ENCODE measurements around the gene CACNA1C. TPM values are rescaled to one million over a fixed set of nuclear protein-coding genes. Genes with fewer than 3 reads are reported as not detected.

Gene CACNA1C
- total and polyA plus RNA-seq, 2 of the 4 experiments (the other 2 are of a cell fraction) = 1.6 to 2.6 TPM

GRCh38 chr12:2624543-2625288 lies 571.9 kb downstream of the CACNA1C start:
- H2BK120ac ChIP-seq (ENCODE audit: low read depth, low read length) = no peak overlapping the region
- POLR2A ChIA-PET (ENCODE audit: unreplicated experiment) = no interaction called here
- no peaks in the 10 kb centered on the region for H3K79me1 ChIP-seq (ENCODE audit: low read depth in 1 of 2, low read length in 2 of 2)
- H3K4me2 ChIP-seq (ENCODE audit: low read depth, low read length) = no peak overlapping the region
- CTCF ChIA-PET = no interaction called here
- no peak overlapping the region for H3K4me3 ChIP-seq (ENCODE audit: insufficient read depth, low read depth, low read length)
- in situ Hi-C loops (cut with MboI; ENCODE audit: low sequenced_read_pairs) (no loop called here), dilution Hi-C loops (cut with HindIII; ENCODE audit: low sequenced_read_pairs, unreplicated experiment) (no loop called here), intact Hi-C loops (cut with micrococcal nuclease) (no loop called here)
- H3K9me3 ChIP-seq (ENCODE audit: control insufficient read depth, insufficient read depth, low read length) = no peaks in the 10 kb centered on the region
- ATAC-seq (ENCODE audit: low read depth) (peak; percentile 68; the same call in 1 of the 2 replicates), DNase-seq (peak; percentile 59)
- H2AFZ ChIP-seq (replicated peaks; ENCODE audit: low read length, poor library complexity) = no peak overlapping the region
- H3K36me3 ChIP-seq (ENCODE audit: control insufficient read depth, insufficient read depth, low read length) = peaks cover 13% of the 10 kb centered on the region
- H2AK5ac ChIP-seq (ENCODE audit: low read depth, low read length) = no peak overlapping the region
- H2AK9ac ChIP-seq (replicated peaks; ENCODE audit: low read depth, low read length, poor library complexity) = no peak overlapping the region
- H4K91ac ChIP-seq (ENCODE audit: insufficient read depth, low read depth, low read length) = no peak overlapping the region
- H2BK20ac ChIP-seq (ENCODE audit: low read depth, low read length) = no peak overlapping the region
- H4K8ac ChIP-seq (ENCODE audit: low read depth in 2 of 2, low read length in 2 of 2) = no peak overlapping the region
- no peak overlapping the region for H3K27ac ChIP-seq (ENCODE audit: insufficient read depth, low read length)
- no peak overlapping the region for H2BK5ac ChIP-seq (ENCODE audit: low read depth, low read length, poor library complexity, severe bottlenecking)
- H2BK15ac ChIP-seq (ENCODE audit: low read depth, low read length) = no peak overlapping the region
- H3K9me1 ChIP-seq (ENCODE audit: insufficient read depth, low read length) = no peaks in the 10 kb centered on the region
- TF ChIP-seq USF2 (IDR thresholded peaks at IDR 0.05; ENCODE audit: low read depth, low read length) (no peak), CTCF (conservative IDR thresholded peaks at IDR 0.05; ENCODE audit: low read depth, low read length) (peak; percentile 50), ELK1 (IDR thresholded peaks at IDR 0.05; ENCODE audit: borderline replicate concordance, low read depth, low read length) (no peak), CHD1 (IDR thresholded peaks at IDR 0.05; ENCODE audit: low read depth, low read length) (no peak), BHLHE40 (IDR thresholded peaks at IDR 0.05; ENCODE audit: low read depth, low read length) (no peak), CEBPB (IDR thresholded peaks at IDR 0.05; ENCODE audit: low read depth, low read length) (no peak), SMC3 (IDR thresholded peaks at IDR 0.05; ENCODE audit: low read depth, low read length) (peak; percentile 39; the same call in 1 of the 2 replicates), FOS (IDR thresholded peaks at IDR 0.05; ENCODE audit: low read depth, low read length) (no peak), POLR2A (IDR thresholded peaks at IDR 0.05; ENCODE audit: low read depth, low read length) (no peak), RCOR1 (IDR thresholded peaks at IDR 0.05; ENCODE audit: insufficient replicate concordance, low read length) (no peak), RAD21 (IDR thresholded peaks at IDR 0.05; ENCODE audit: low read length) (peak; percentile 43), MAZ (IDR thresholded peaks at IDR 0.05; ENCODE audit: borderline replicate concordance, low read depth, low read length) (no peak), NFE2L2 (IDR thresholded peaks at IDR 0.05; ENCODE audit: low read depth, low read length) (no peak), MAFK (IDR thresholded peaks at IDR 0.05; ENCODE audit: low read depth, low read length) (peak; percentile 76), MXI1 (IDR thresholded peaks at IDR 0.05; ENCODE audit: borderline replicate concordance, low read depth, low read length) (no peak)
- no peak overlapping the region for H3K23ac ChIP-seq (ENCODE audit: low read depth, low read length)
- no peaks in the 10 kb centered on the region for H3K4me1 ChIP-seq (ENCODE audit: control insufficient read depth, insufficient read depth, low read length)
- no peak overlapping the region for H4K5ac ChIP-seq (ENCODE audit: low read depth, low read length)
- BruUV-seq (replicated peaks) = no TSS peak
- H3K4ac ChIP-seq (ENCODE audit: low read depth, low read length) = no peak overlapping the region
- WGBS, 2 experiments (ENCODE audit: extremely low coverage in 2 of 2, insufficient read length in 1 of 2) = 82% methylated on average over 8 of the region's 19 CpGs; no CpG with 5 or more reads in 1 of the 2 experiments
- H4K20me1 ChIP-seq (ENCODE audit: insufficient read depth, low read length) = no peaks in the 10 kb centered on the region
- no peak overlapping the region for H3K9ac ChIP-seq (ENCODE audit: low read depth, low read length)
- no peaks in the 10 kb centered on the region; the same call in 1 of the 2 replicates for H3K27me3 ChIP-seq (ENCODE audit: control insufficient read depth, insufficient read depth, low read length)
- no peak overlapping the region for H3K56ac ChIP-seq (ENCODE audit: extremely low read depth, insufficient read depth, low read length)
- no peak overlapping the region for H3K18ac ChIP-seq (ENCODE audit: low read depth, low read length)
- no peak overlapping the region for H3K14ac ChIP-seq (replicated peaks; ENCODE audit: low read depth, low read length)

Data from IMR-90 (cell line).